Sigmoid colon (tissue), 4 donors: Measurements from ENCODE around the gene ASH1L.

ENCODE experiments used
- CTCF ChIP-seq, 4 experiments: fragments of 450-650 bp in 3 of 4; fragments of 200-600 bp in 1 of 4; IDR thresholded peaks; one replicate each; pipeline ENCODE4 v1.5.1; 2016 to 2019; ENCODE audit warnings: antibody characterized with exemption in 4 of 4, mild to moderate bottlenecking in 3 of 4, moderate library complexity in 2 of 4
- POLR2A ChIP-seq, 2 donors: fragments of 450-650 bp; IDR thresholded peaks; one replicate each; pipeline ENCODE4 v1.6.1; 2016; ENCODE audit warnings: antibody characterized with exemption in 2 of 2, mild to moderate bottlenecking in 2 of 2, moderate library complexity in 2 of 2
- POLR2AphosphoS5 ChIP-seq, 4 donors: sonication (generic); formaldehyde crosslinking; IDR thresholded peaks; one replicate each; pipeline ENCODE4 v1.6.1; 2017; ENCODE audit warnings: antibody characterized with exemption in 4 of 4

DNA sequence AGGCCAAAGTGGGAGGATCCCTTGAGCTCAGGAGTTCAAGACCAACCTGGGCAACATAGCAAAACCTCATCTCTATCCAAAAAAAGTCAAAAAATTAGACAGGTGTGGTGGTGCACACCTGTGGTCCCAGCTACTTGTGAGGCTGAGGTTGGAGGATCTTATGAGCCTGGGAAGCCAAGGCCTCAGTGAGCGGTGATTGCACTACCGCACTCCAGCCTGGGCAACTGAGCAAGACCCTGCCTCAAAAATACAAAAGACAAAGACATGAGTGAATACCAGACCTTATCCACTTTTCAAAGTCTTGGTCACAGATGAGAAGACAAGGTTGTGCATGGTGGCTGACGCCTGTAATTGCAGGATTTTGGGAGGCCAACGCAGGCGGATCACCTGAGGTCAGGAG, 34.3 kb upstream of the ASH1L start:
- no peak for TF ChIP-seq CTCF (IDR thresholded peaks at IDR 0.05)
- no peak for TF ChIP-seq POLR2A (IDR thresholded peaks at IDR 0.05)
- no peak for TF ChIP-seq POLR2AphosphoS5 (IDR thresholded peaks at IDR 0.05)
